Endodermal cell (in vitro differentiated cells): Measurements from ENCODE around the gene ATXN1. TPM values are rescaled to one million over a fixed set of nuclear protein-coding genes. Genes with fewer than 3 reads are reported as not detected.
A peak's percentile ranks its signal among the peaks of the same experiment; 100 is the strongest.

Experiments
- DNase-seq: peaks from one replicate; pipeline ENCODE4 v3.0.0-alpha.2; 2017
- H3K27ac ChIP-seq: 2 replicates; pipeline ENCODE4 v1.5.1; 2013; ENCODE audit warnings: mild to moderate bottlenecking, low read depth, low read length, moderate library complexity
- H3K27me3 ChIP-seq: 2 replicates; pipeline ENCODE4 v1.6.1; 2013; ENCODE audit warnings: mild to moderate bottlenecking, low read length, moderate library complexity; ENCODE audit not compliant: insufficient read depth, control insufficient read depth, poor library complexity, severe bottlenecking
- H3K36me3 ChIP-seq: 2 replicates; pipeline ENCODE4 v1.7.0; 2013; ENCODE audit warnings: mild to moderate bottlenecking, low read length, moderate library complexity; ENCODE audit not compliant: control insufficient read depth, insufficient read depth
- H3K4me1 ChIP-seq: one replicate; pipeline ENCODE4 v1.7.0; 2013; ENCODE audit warnings: low read length; ENCODE audit not compliant: control insufficient read depth, insufficient read depth
- H3K4me3 ChIP-seq: 2 replicates; pipeline ENCODE4 v1.5.1; 2013; ENCODE audit warnings: mild to moderate bottlenecking, low read length, moderate library complexity
- H3K9ac ChIP-seq: 2 replicates; pipeline ENCODE4 v1.6.1; 2013; ENCODE audit warnings: mild to moderate bottlenecking, low read length, moderate library complexity; ENCODE audit not compliant: poor library complexity, severe bottlenecking; ENCODE audit errors: extremely low read depth
- H3K9me3 ChIP-seq: 2 replicates; pipeline ENCODE4 v1.6.1; 2013; ENCODE audit warnings: mild to moderate bottlenecking, low read length, moderate library complexity; ENCODE audit not compliant: control insufficient read depth
- H3K27ac Mint-ChIP-seq: 2 replicates; pipeline ENCODE4 v1.8.0; 2020; ENCODE audit warnings: mixed read lengths
- H3K27me3 Mint-ChIP-seq: 2 replicates; pipeline ENCODE4 v1.8.0; 2021; ENCODE audit warnings: mild to moderate bottlenecking, mixed read lengths; ENCODE audit not compliant: insufficient read depth
- H3K36me3 Mint-ChIP-seq: 2 replicates; pipeline ENCODE4 v1.8.0; 2020; ENCODE audit warnings: low read depth, mixed read lengths
- H3K4me1 Mint-ChIP-seq: 2 replicates; pipeline ENCODE4 v1.8.0; 2020; ENCODE audit warnings: mixed read lengths
- H3K4me3 Mint-ChIP-seq: 2 replicates; pipeline ENCODE4 v1.8.0; 2020; ENCODE audit warnings: mild to moderate bottlenecking, moderate library complexity, mixed read lengths
- H3K9me3 Mint-ChIP-seq: 2 replicates; pipeline ENCODE4 v1.8.0; 2020; ENCODE audit warnings: mild to moderate bottlenecking, mixed read lengths
- WGBS, 2 experiments: methylation state at CpG; one replicate each; pipeline versions ENCODE4 v1.1.5 to v1.1.7; 2013; ENCODE audit warnings: missing lambda C conversion rate in 2 of 2, mixed read lengths in 1 of 2; ENCODE audit not compliant: insufficient coverage in 1 of 2, insufficient read length in 1 of 2; 5-methylcytosine and 5-hydroxymethylcytosine counted together
- total RNA-seq, 2 donors: library from RNA; stranded (reverse); fragmentation: NEBNext Ultra II Directional in 1 of 2; extraction: Animal tissue kit (Norgen Biotek cat#: 25700) in 1 of 2; gene quantifications; 2 replicates in 1 of 2; 3 replicates in 1 of 2; pipeline ENCODE4 v1.2.1, GENCODE V29; 2021
- TF ChIP-seq, protein P1 (sequence below): fragments of 200-600 bp; sonication (generic); conservative IDR thresholded peaks from 2 replicates; pipeline ENCODE4 v1.5.0; 2021; ENCODE audit warnings: antibody characterized with exemption, mild to moderate bottlenecking

Gene ATXN1
- total RNA-seq, 2 donors from 2014 or later: 10.4 to 15.9 TPM

DNA sequence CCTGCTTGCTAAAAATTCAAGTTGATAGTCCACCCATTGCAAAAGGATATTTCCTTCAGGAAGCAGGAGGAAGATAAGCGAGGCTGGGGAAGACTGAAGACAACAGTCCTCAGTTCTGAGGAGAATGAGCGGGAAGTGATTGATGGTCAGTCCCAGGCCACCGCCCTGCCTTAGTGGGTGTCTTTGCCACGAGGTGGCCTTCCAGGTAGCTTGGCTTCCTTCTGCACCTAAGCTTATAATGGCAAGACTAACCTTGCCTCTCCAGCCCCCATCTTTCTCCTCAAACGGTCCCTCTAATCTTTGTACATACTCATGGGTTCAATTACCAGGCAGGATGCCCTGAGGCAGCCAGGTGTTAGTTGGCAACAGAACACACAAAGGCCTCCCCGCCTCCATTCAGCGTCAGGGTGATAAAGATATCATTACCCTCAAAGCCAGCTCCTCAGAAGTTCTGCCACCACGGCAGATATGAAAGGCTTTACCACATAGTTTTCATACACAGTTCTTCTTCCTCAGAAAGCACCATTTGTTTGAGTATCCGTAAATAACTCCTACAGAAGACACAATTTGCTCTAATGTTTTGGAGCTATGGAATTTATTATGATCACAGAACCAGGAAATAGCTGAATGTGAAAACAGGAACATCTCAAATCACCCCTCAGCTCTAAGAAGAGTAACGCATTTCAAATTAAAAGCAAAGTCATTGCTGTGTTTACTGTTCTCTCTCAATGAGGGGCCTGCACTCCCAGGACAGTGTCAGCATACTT, 249.4 kb downstream of the ATXN1 start:
- Mint-ChIP-seq H3K4me3 (no peak overlapping the region), H3K4me1 (peaks cover 7% of the 10 kb centered on the region), H3K9me3 (no peaks in the 10 kb centered on the region), H3K27me3 (no peaks in the 10 kb centered on the region), H3K27ac (no peak overlapping the region), H3K36me3 (no peaks in the 10 kb centered on the region)
- H3K9ac ChIP-seq: no peak overlapping the region
- 87 to 92% methylated on average over 5 to 9 of the region's 10 CpGs for WGBS, 2 experiments
- no peak overlapping the region for H3K4me3 ChIP-seq
- H3K4me1 ChIP-seq: no peaks in the 10 kb centered on the region
- H3K27ac ChIP-seq: no peak overlapping the region
- no peaks in the 10 kb centered on the region for H3K36me3 ChIP-seq
- H3K27me3 ChIP-seq: no peaks in the 10 kb centered on the region
- no peaks in the 10 kb centered on the region for H3K9me3 ChIP-seq
- TF ChIP-seq, protein P1, sequence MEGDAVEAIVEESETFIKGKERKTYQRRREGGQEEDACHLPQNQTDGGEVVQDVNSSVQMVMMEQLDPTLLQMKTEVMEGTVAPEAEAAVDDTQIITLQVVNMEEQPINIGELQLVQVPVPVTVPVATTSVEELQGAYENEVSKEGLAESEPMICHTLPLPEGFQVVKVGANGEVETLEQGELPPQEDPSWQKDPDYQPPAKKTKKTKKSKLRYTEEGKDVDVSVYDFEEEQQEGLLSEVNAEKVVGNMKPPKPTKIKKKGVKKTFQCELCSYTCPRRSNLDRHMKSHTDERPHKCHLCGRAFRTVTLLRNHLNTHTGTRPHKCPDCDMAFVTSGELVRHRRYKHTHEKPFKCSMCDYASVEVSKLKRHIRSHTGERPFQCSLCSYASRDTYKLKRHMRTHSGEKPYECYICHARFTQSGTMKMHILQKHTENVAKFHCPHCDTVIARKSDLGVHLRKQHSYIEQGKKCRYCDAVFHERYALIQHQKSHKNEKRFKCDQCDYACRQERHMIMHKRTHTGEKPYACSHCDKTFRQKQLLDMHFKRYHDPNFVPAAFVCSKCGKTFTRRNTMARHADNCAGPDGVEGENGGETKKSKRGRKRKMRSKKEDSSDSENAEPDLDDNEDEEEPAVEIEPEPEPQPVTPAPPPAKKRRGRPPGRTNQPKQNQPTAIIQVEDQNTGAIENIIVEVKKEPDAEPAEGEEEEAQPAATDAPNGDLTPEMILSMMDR: no peak
- no peak for DNase-seq

- Mint-ChIP-seq H3K4me1 (peaks cover 7% of the 10 kb centered on the region), H3K9me3 (no peaks in the 10 kb centered on the region), H3K27me3 (no peaks in the 10 kb centered on the region), H3K36me3 (no peaks in the 10 kb centered on the region), H3K27ac (no peak overlapping the region), H3K4me3 (no peak overlapping the region)
- TF ChIP-seq, protein P1: peak; percentile 83
- Histone ChIP-seq H3K4me3 (no peak overlapping the region), H3K27ac (no peak overlapping the region), H3K9me3 (no peaks in the 10 kb centered on the region), H3K27me3 (no peaks in the 10 kb centered on the region), H3K9ac (no peak overlapping the region), H3K36me3 (no peaks in the 10 kb centered on the region), H3K4me1 (no peaks in the 10 kb centered on the region)
- DNase-seq: no peak
- WGBS, 2 experiments: 77 to 100% methylated on average over 1 to 4 of the region's 4 CpGs
These were observed 250.1 kb downstream of the ATXN1 start for GRCh38 chr6:16511040-16511660.

DNA sequence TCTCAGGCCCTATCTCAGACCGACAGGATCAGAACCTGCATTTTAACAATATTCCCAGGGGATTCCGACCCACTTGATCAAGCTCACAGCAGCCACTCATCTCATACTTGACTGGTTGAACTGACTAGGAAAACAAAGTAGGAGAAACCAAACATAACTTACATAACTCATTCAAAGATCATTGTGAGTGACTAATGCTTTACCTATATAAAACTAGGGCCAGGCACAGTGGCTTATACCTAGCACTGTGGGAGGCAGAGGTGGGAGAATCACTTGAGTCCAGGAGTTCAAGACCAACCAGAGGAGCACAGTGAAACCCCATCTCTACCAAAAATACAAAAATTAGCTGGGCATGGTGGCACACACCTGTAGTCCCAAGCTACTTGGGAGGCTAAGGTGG, 251.0 kb downstream of the ATXN1 start:
- Histone ChIP-seq H3K9ac (no peak overlapping the region), H3K27ac (no peak overlapping the region), H3K36me3 (no peaks in the 10 kb centered on the region), H3K27me3 (no peaks in the 10 kb centered on the region), H3K4me1 (no peaks in the 10 kb centered on the region), H3K4me3 (no peak overlapping the region), H3K9me3 (no peaks in the 10 kb centered on the region)
- peaks cover 7% of the 10 kb centered on the region for H3K4me1 Mint-ChIP-seq
- no peaks in the 10 kb centered on the region for H3K36me3 Mint-ChIP-seq
- TF ChIP-seq, protein P1: no peak
- DNase-seq: no peak
- H3K27me3 Mint-ChIP-seq: no peaks in the 10 kb centered on the region
- 83 to 95% methylated on average over 1 to 2 of the region's 2 CpGs for WGBS, 2 experiments
- H3K27ac Mint-ChIP-seq: no peak overlapping the region
- H3K4me3 Mint-ChIP-seq: no peak overlapping the region
- no peaks in the 10 kb centered on the region for H3K9me3 Mint-ChIP-seq
